Tibial nerve (tissue), 4 donors: ENCODE data around the gene PTX4.

Experiments
- EP300 ChIP-seq, 2 donors: sonication (generic); formaldehyde crosslinking; IDR thresholded peaks; one replicate each; pipeline ENCODE4 v1.6.1; 2017; ENCODE audit warnings: antibody characterized with exemption in 2 of 2, mild to moderate bottlenecking in 1 of 2
- POLR2A ChIP-seq, 2 donors: fragments of 450-650 bp; IDR thresholded peaks; one replicate each; pipeline ENCODE4 v1.6.1; 2017; ENCODE audit warnings: antibody characterized with exemption in 2 of 2, mild to moderate bottlenecking in 2 of 2, moderate library complexity in 2 of 2
- TF ChIP-seq, protein P1 (sequence below), 5 experiments: fragments of 200-600 bp in 3 of 5; fragments of 450-650 bp in 2 of 5; sonication (generic) in 3 of 5; IDR thresholded peaks; one replicate each; pipeline ENCODE4 v1.5.1; 2016 to 2019; ENCODE audit warnings: antibody characterized with exemption in 5 of 5, mild to moderate bottlenecking in 3 of 5, moderate library complexity in 2 of 5

DNA sequence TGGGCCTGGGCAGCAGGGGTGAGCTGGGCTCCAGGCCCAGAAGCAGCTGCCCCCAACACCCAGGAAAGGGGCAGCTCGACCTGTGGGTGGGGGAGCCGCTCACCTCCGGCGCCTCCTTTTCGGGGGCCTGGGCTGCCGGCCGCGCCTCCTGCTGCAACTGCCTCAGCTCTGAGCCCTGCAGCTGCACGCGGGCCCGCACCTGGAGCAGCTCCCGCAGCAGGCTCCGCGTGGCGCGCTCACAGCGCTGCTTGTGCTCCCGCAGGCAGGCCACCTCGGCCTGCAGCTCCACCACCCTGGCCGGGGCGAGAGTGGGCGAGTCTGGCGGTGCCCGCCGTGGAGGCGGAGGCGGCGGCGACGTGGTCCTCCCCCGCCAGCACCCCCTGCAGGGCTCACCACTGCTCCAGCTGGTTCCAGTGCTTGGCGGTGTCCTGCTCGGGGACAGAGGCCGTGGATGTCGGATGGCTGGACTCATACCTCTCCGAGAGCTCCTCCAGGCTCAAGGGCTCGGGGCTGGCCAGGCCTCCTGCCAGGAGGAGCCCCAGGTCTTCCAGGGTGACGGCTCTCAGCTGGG is 45.3 kb downstream of the PTX4 start:
- TF ChIP-seq, protein P1, sequence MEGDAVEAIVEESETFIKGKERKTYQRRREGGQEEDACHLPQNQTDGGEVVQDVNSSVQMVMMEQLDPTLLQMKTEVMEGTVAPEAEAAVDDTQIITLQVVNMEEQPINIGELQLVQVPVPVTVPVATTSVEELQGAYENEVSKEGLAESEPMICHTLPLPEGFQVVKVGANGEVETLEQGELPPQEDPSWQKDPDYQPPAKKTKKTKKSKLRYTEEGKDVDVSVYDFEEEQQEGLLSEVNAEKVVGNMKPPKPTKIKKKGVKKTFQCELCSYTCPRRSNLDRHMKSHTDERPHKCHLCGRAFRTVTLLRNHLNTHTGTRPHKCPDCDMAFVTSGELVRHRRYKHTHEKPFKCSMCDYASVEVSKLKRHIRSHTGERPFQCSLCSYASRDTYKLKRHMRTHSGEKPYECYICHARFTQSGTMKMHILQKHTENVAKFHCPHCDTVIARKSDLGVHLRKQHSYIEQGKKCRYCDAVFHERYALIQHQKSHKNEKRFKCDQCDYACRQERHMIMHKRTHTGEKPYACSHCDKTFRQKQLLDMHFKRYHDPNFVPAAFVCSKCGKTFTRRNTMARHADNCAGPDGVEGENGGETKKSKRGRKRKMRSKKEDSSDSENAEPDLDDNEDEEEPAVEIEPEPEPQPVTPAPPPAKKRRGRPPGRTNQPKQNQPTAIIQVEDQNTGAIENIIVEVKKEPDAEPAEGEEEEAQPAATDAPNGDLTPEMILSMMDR (IDR thresholded peaks at IDR 0.05) = no peak
- TF ChIP-seq POLR2A (IDR thresholded peaks at IDR 0.05) = no peak
- TF ChIP-seq EP300 (IDR thresholded peaks at IDR 0.05) = no peak
